Cerebellar cortex (tissue), 1 donor: ENCODE data around the gene BTBD2.

Experiments used
- DNase-seq: peaks from one replicate; pipeline ENCODE4 v3.0.0-alpha.2; 2015; ENCODE audit warnings: low spot score

BTBD2 gene

DNA sequence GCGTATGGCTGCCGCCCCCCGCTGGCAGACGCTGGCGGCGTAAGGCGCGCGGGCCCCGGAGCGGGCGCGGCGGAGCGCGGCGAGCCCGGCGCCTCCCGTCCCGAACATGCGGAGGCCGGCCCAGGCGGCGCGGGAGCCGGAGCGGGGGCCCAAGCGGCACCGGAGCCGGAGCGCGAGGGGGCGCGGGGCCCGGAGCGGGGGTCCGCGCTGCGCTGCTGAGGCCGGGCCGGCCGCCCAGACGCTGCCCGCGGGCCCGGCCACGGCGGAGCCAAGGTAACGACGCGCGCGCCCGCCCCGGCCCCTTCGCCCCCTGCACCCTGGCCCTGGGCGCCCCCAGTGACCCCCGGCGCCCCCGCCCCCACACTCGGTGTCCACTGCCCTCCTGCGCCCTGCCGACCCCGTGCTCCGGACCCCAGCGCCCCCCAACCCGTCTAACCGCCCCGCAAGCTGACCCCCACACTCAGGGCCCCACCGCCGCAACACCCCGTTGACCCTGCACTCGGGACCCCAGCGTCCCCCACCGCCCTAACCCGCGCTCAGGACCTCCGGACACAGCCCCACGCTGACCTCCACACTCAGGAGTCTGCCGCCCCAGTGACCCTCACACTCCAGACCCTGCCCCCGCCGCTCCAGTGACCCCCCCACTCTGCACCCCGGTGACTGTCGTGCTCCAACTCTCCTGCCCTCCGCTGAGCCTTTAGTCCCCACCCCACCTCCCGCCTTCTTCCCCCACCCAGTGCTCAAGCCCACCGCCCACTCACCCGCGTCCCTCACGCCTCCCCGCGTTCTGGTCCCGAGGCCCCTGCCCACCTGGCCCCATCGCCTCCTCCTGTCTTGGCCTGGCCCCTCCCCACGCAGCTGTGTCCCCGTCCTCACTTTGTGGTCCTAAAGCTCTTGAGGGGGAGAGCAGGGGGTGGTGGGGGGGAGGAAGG lies 74.1 kb downstream of the BTBD2 start, which contains the start of gene CSNK1G2:
Gene CSNK1G2 (plus strand): TSS at position 27 of the 932 bp plus-strand sequence. CDS start 28,601 bp downstream, outside the sequence.
- DNase-seq = no peak

GRCh38 chr19:1938071-1938470 lies 77.4 kb downstream of the BTBD2 start:
- no peak for DNase-seq

GRCh38 chr19:1936916-1937610 lies 78.5 kb downstream of the BTBD2 start:
- DNase-seq = no peak

DNA sequence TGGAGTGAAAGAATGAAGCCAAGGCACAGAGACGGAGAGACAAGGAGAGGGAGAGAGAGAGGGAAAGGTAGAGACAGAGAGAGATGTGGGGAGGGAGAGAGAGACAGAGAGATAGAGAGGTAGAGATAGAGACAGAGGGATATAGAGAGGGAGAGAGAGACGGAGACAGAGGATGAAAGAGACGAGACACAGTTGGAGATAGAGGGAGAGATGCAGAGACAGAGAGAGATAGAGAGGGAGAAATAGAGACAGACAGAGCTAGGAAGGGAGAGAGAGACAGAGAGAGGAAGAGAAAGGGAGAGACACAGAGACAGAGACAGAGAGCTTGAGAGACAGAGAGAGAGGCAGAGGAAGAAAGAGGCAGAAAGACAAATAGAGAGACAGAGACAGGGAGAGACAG lies 79.1 kb downstream of the BTBD2 start:
- DNase-seq = no peak

GRCh38 chr19:1935484-1936208 lies 79.9 kb downstream of the BTBD2 start:
- no peak for DNase-seq
